Type B pancreatic cell (in vitro differentiated cells): ENCODE measurements around the gene CITED2. TPM values are rescaled to one million over a fixed set of nuclear protein-coding genes. Genes with fewer than 3 reads are reported as not detected.

Experiments used
- DNase-seq: peaks from one replicate; pipeline ENCODE4 v3.0.0; 2021; ENCODE audit warnings: mixed read lengths; ENCODE audit not compliant: unreplicated experiment; ENCODE audit errors: extremely low spot score
- H3K27ac Mint-ChIP-seq: 2 replicates; pipeline ENCODE4 v1.8.0; 2021; ENCODE audit warnings: mild to moderate bottlenecking, mixed read lengths
- H3K27me3 Mint-ChIP-seq: 2 replicates; pipeline ENCODE4 v1.8.0; 2021; ENCODE audit warnings: mixed read lengths
- H3K36me3 Mint-ChIP-seq: 2 replicates; pipeline ENCODE4 v1.8.0; 2021; ENCODE audit warnings: mixed read lengths
- H3K4me1 Mint-ChIP-seq: one replicate; pipeline ENCODE4 v1.8.0; 2021; ENCODE audit warnings: mixed read lengths; ENCODE audit not compliant: unreplicated experiment
- H3K4me3 Mint-ChIP-seq: 2 replicates; pipeline ENCODE4 v1.8.0; 2021; ENCODE audit warnings: mild to moderate bottlenecking, mixed read lengths
- H3K9me3 Mint-ChIP-seq: 2 replicates; pipeline ENCODE4 v1.8.0; 2021; ENCODE audit warnings: mixed read lengths
- CTCF ChIP-seq: fragments of 200-600 bp; sonication (generic); conservative IDR thresholded peaks from 2 replicates; pipeline ENCODE4 v1.5.0; 2021; ENCODE audit warnings: antibody characterized with exemption, mild to moderate bottlenecking
- total RNA-seq: library from RNA; stranded (reverse); gene quantifications from 2 replicates; pipeline ENCODE4 v1.2.1, GENCODE V29; 2021; ENCODE audit warnings: low replicate concordance

The CITED2 gene
- total RNA-seq, 1 donor from 2014 or later: 129 TPM

DNA sequence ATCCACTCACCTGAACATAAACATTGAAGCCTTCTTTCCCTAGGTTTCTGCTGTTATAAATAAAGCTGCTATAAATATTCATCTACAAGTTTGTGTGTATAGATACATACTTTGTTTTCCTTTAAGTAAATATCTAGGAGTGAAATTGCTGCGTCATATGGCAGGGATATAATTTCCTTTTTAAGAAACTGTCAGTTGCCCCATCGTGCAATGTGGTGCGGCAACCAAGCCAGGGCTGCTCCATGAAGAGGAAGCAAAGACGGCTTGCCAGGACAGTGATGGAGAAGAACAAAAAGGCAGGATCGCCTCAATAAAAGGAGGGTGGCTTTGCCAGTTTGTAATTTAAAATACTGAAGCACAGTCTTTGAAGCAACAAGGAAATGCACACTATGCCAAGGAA is 36.6 kb downstream of the CITED2 start:
- Mint-ChIP-seq H3K36me3 (no peaks in the 10 kb centered on the region), H3K4me1 (no peaks in the 10 kb centered on the region), H3K27ac (no peak overlapping the region), H3K4me3 (no peak overlapping the region), H3K27me3 (no peaks in the 10 kb centered on the region), H3K9me3 (no peaks in the 10 kb centered on the region)
- no peak for TF ChIP-seq CTCF
- DNase-seq: no peak

DNA sequence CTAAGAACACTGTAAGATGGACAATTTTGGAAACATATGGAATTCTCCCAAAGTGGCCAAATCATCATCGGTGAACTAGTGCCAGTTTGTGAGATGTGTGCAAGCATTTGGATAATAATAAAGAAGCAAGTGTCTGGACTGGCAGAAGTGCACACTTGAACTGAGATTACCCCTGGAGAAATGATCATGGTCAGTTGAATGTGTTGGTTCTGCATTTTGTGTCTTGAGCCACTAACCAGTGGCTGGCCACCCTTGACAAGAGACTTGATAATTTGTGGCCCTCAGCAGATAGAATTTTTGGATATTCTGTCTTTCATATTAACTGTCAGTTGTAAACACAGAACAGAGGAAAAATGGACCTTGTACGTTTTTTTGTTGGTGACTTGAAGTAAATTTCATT is 37.4 kb downstream of the CITED2 start:
- H3K4me3 Mint-ChIP-seq: no peak overlapping the region
- TF ChIP-seq CTCF: no peak
- H3K27me3 Mint-ChIP-seq: no peaks in the 10 kb centered on the region
- no peaks in the 10 kb centered on the region for H3K9me3 Mint-ChIP-seq
- H3K4me1 Mint-ChIP-seq: no peaks in the 10 kb centered on the region
- H3K27ac Mint-ChIP-seq: no peak overlapping the region
- no peaks in the 10 kb centered on the region for H3K36me3 Mint-ChIP-seq
- no peak for DNase-seq

DNA sequence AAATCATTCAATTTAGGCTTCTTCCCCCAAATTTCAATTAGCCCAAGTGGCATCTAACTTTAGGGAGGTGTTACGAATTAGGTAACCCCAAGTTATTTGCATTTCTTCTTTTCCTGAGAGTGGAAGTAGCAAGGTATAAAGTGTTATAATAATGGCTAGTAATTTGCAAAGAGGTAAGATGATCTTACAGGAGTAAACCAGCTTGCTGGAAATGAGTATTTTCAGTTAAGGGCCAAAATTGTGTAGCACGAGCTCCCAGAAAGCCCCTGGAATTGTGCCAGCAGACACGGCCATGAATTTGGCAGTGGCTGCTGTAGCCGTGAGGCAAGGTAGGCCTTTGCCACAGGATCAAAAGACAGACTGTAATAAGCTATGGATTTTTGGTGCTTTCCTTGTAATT is 38.0 kb downstream of the CITED2 start:
- Mint-ChIP-seq H3K27me3 (no peaks in the 10 kb centered on the region), H3K9me3 (no peaks in the 10 kb centered on the region), H3K4me3 (no peak overlapping the region), H3K36me3 (no peaks in the 10 kb centered on the region), H3K27ac (no peak overlapping the region), H3K4me1 (no peaks in the 10 kb centered on the region)
- no peak for DNase-seq
- no peak for TF ChIP-seq CTCF

- no peak for DNase-seq
- Mint-ChIP-seq H3K9me3 (no peaks in the 10 kb centered on the region), H3K27me3 (no peaks in the 10 kb centered on the region), H3K27ac (no peak overlapping the region), H3K36me3 (no peaks in the 10 kb centered on the region), H3K4me3 (no peak overlapping the region), H3K4me1 (no peaks in the 10 kb centered on the region)
- TF ChIP-seq CTCF: no peak
Measured at GRCh38 chr6:139335447-139336210, 38.8 kb downstream of the CITED2 start.

DNA sequence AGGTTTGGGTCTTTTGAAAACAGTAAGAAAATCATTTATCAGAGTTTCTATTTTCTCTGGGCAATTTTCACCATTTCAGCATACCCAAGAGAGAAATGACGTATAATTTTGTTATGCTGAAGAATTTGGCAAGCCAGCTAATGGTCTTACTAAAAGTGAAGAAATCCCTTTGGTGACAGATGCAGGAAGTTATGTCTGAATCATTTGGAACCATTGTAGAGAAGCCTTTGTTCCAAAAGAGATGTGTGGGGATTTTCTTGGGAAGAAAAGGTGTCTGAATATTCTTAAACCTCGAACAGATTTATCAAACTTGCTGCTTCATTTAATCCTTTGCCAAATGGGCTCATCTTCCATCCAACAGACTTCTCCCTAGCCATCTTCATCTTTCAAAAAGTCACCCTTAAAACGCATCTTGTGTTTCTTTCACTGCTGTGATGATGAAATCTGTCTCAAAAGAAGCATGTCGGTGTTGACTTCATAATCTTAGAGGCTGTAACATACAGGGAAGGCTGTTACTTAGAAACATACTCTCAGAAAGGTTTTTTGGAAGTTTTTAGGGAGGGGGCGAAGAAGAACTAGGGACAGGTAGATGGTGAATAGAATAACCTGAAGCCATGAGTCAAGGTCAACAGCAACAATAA is 39.5 kb downstream of the CITED2 start:
- Mint-ChIP-seq H3K27me3 (no peaks in the 10 kb centered on the region), H3K4me3 (no peak overlapping the region), H3K27ac (no peak overlapping the region), H3K36me3 (no peaks in the 10 kb centered on the region), H3K9me3 (no peaks in the 10 kb centered on the region), H3K4me1 (no peaks in the 10 kb centered on the region)
- no peak for DNase-seq
- TF ChIP-seq CTCF: no peak
